Activated CD8-positive, alpha-beta T cell treated with anti-CD3 and anti-CD28 coated beads, Interleukin-2, amount 10 ng/mL, durations not matched to agents 7 days and 5 days (primary cell): ENCODE measurements around the gene DIP2C. TPM values are rescaled to one million over a fixed set of nuclear protein-coding genes. Genes with fewer than 3 reads are reported as not detected.
"Not testable (repeated sequence)": the region's sequence is repeated elsewhere in the genome, so short reads cannot be mapped to it uniquely, and the experiment has no call there.

Experiments used
- ATAC-seq: fragments of 150-1000 bp; cut with Tn5 transposase; one replicate; pipeline ENCODE4 v1.10.0; 2021; ENCODE audit warnings: moderate library complexity
- CTCF ChIA-PET: fragments of 350-600 bp; sonication (Branson Sonifier 250); formaldehyde crosslinking; loops from one replicate; lab custom pipeline; 2021; ENCODE audit warnings: antibody characterized with exemption; lab: Charles Lee
- POLR2A ChIA-PET: fragments of 350-600 bp; sonication (Branson Sonifier 250); formaldehyde crosslinking; loops from one replicate; lab custom pipeline; 2021; ENCODE audit warnings: antibody characterized with exemption; lab: Charles Lee
- DNase-seq: peaks from one replicate; pipeline ENCODE4 v3.0.0-alpha.2; 2020
- H3K27ac Mint-ChIP-seq: one replicate; pipeline ENCODE4 v1.8.0; 2021; ENCODE audit warnings: mild to moderate bottlenecking, mixed read lengths
- H3K27me3 Mint-ChIP-seq: one replicate; pipeline ENCODE4 v1.8.0; 2021; ENCODE audit warnings: low read depth, mixed read lengths
- H3K36me3 Mint-ChIP-seq: one replicate; pipeline ENCODE4 v1.8.0; 2021; ENCODE audit warnings: low read depth, mixed read lengths
- H3K4me1 Mint-ChIP-seq: one replicate; pipeline ENCODE4 v1.8.0; 2021; ENCODE audit warnings: low read depth, mixed read lengths
- H3K4me3 Mint-ChIP-seq: one replicate; pipeline ENCODE4 v1.8.0; 2021; ENCODE audit warnings: mild to moderate bottlenecking, mixed read lengths
- H3K9me3 Mint-ChIP-seq: one replicate; pipeline ENCODE4 v1.8.0; 2022; ENCODE audit warnings: mixed read lengths; ENCODE audit not compliant: insufficient read depth
- total RNA-seq, 2 experiments: library from RNA; stranded (reverse); gene quantifications; one replicate each; pipeline ENCODE4 v1.2.3, GENCODE V29; 2021

Gene DIP2C
- total RNA-seq, 2 experiments from 2014 or later, result 0.34 to 0.39 TPM

- no peak overlapping the region for H3K4me3 Mint-ChIP-seq
- CTCF ChIA-PET, result no interaction called here
- H3K4me1 Mint-ChIP-seq, result no peaks in the 10 kb centered on the region
- no peaks in the 10 kb centered on the region for H3K9me3 Mint-ChIP-seq
- no peak for DNase-seq
- no peak overlapping the region for H3K27ac Mint-ChIP-seq
- POLR2A ChIA-PET, result no interaction called here
- H3K27me3 Mint-ChIP-seq, result peaks cover 2% of the 10 kb centered on the region
- no peaks in the 10 kb centered on the region for H3K36me3 Mint-ChIP-seq
- no peak for ATAC-seq
Observed at GRCh38 chr10:586716-587115, 102.8 kb downstream of the DIP2C start.

- DNase-seq, result no peak
- H3K27me3 Mint-ChIP-seq, result no peaks in the 10 kb centered on the region
- no peaks in the 10 kb centered on the region for H3K9me3 Mint-ChIP-seq
- H3K27ac Mint-ChIP-seq, result no peak overlapping the region
- no peak for ATAC-seq
- no peaks in the 10 kb centered on the region for H3K4me1 Mint-ChIP-seq
- ChIA-PET CTCF (no interaction called here), POLR2A (no interaction called here)
- no peak overlapping the region for H3K4me3 Mint-ChIP-seq
- no peaks in the 10 kb centered on the region for H3K36me3 Mint-ChIP-seq
Observed at GRCh38 chr10:586151-586550, 103.3 kb downstream of the DIP2C start.

GRCh38 chr10:585502-585901 lies 104.0 kb downstream of the DIP2C start:
- no peaks in the 10 kb centered on the region for H3K9me3 Mint-ChIP-seq
- no peak overlapping the region for H3K27ac Mint-ChIP-seq
- H3K36me3 Mint-ChIP-seq, result no peaks in the 10 kb centered on the region
- ChIA-PET POLR2A (no interaction called here), CTCF (no interaction called here)
- ATAC-seq, result no peak
- H3K4me1 Mint-ChIP-seq, result no peaks in the 10 kb centered on the region
- no peaks in the 10 kb centered on the region for H3K27me3 Mint-ChIP-seq
- DNase-seq, result no peak
- no peak overlapping the region for H3K4me3 Mint-ChIP-seq

GRCh38 chr10:584497-585290 lies 104.8 kb downstream of the DIP2C start:
- H3K27ac Mint-ChIP-seq, H3K4me3 Mint-ChIP-seq, H3K27me3 Mint-ChIP-seq, POLR2A ChIA-PET, H3K4me1 Mint-ChIP-seq, ATAC-seq, H3K36me3 Mint-ChIP-seq, CTCF ChIA-PET, DNase-seq, H3K9me3 Mint-ChIP-seq: not testable (repeated sequence)

GRCh38 chr10:583433-583832 lies 106.0 kb downstream of the DIP2C start:
- DNase-seq (no peak), ATAC-seq (no peak)
- Mint-ChIP-seq H3K27me3 (no peaks in the 10 kb centered on the region), H3K4me1 (no peaks in the 10 kb centered on the region), H3K36me3 (no peaks in the 10 kb centered on the region), H3K9me3 (no peaks in the 10 kb centered on the region), H3K27ac (no peak overlapping the region), H3K4me3 (no peak overlapping the region)
- ChIA-PET POLR2A (no interaction called here), CTCF (no interaction called here)

- Mint-ChIP-seq H3K4me3 (no peak overlapping the region), H3K27ac (no peak overlapping the region), H3K27me3 (no peaks in the 10 kb centered on the region), H3K9me3 (no peaks in the 10 kb centered on the region), H3K4me1 (no peaks in the 10 kb centered on the region), H3K36me3 (no peaks in the 10 kb centered on the region)
- ATAC-seq (no peak), DNase-seq (no peak)
- ChIA-PET POLR2A (no interaction called here), CTCF (no interaction called here)
Observed at GRCh38 chr10:581776-582330, 107.6 kb downstream of the DIP2C start.

- H3K27me3 Mint-ChIP-seq, result no peaks in the 10 kb centered on the region
- POLR2A ChIA-PET, result no interaction called here
- CTCF ChIA-PET, result interaction anchor here (0.7 kb wide), 1 partner anchor 120 kb away, joined by 3 read pairs; no protein-coding TSS in a partner anchor
- no peak overlapping the region for H3K4me3 Mint-ChIP-seq
- H3K4me1 Mint-ChIP-seq, result no peaks in the 10 kb centered on the region
- no peak for DNase-seq
- no peaks in the 10 kb centered on the region for H3K36me3 Mint-ChIP-seq
- ATAC-seq, result no peak
- H3K9me3 Mint-ChIP-seq, result no peaks in the 10 kb centered on the region
- H3K27ac Mint-ChIP-seq, result no peak overlapping the region
Observed at GRCh38 chr10:580778-581177, 108.7 kb downstream of the DIP2C start.

- Mint-ChIP-seq H3K4me3 (no peak overlapping the region), H3K9me3 (no peaks in the 10 kb centered on the region)
Observed at GRCh38 chr10:576130-576465, 113.4 kb downstream of the DIP2C start.

GRCh38 chr10:575402-576129 lies 113.9 kb downstream of the DIP2C start:
- ATAC-seq, result no peak
- Mint-ChIP-seq H3K36me3 (no peaks in the 10 kb centered on the region), H3K9me3 (no peaks in the 10 kb centered on the region), H3K4me1 (no peaks in the 10 kb centered on the region), H3K4me3 (no peak overlapping the region), H3K27me3 (no peaks in the 10 kb centered on the region), H3K27ac (no peak overlapping the region)
- ChIA-PET CTCF (no interaction called here), POLR2A (no interaction called here)
- no peak for DNase-seq

More at GRCh38 chr10:576130-576465, 113.4 kb downstream of the DIP2C start:
- Mint-ChIP-seq H3K36me3 (no peaks in the 10 kb centered on the region), H3K27ac (no peak overlapping the region), H3K4me1 (no peaks in the 10 kb centered on the region), H3K27me3 (no peaks in the 10 kb centered on the region)
- no peak for ATAC-seq
- no peak for DNase-seq
- ChIA-PET CTCF (no interaction called here), POLR2A (no interaction called here)

GRCh38 chr10:572696-573095 lies 116.8 kb downstream of the DIP2C start:
- no peak for DNase-seq
- Mint-ChIP-seq H3K9me3 (peaks cover 4% of the 10 kb centered on the region), H3K27me3 (no peaks in the 10 kb centered on the region), H3K36me3 (no peaks in the 10 kb centered on the region), H3K27ac (no peak overlapping the region), H3K4me3 (no peak overlapping the region), H3K4me1 (no peaks in the 10 kb centered on the region)
- ATAC-seq, result no peak
- CTCF ChIA-PET, result no interaction called here
- POLR2A ChIA-PET, result no interaction called here

GRCh38 chr10:571688-572451 lies 117.6 kb downstream of the DIP2C start:
- DNase-seq, result no peak
- H3K27ac Mint-ChIP-seq, result no peak overlapping the region
- H3K9me3 Mint-ChIP-seq, result peaks cover 4% of the 10 kb centered on the region
- H3K36me3 Mint-ChIP-seq, result no peaks in the 10 kb centered on the region
- no peaks in the 10 kb centered on the region for H3K4me1 Mint-ChIP-seq
- ATAC-seq, result no peak
- POLR2A ChIA-PET, result no interaction called here
- CTCF ChIA-PET, result no interaction called here
- no peaks in the 10 kb centered on the region for H3K27me3 Mint-ChIP-seq
- no peak overlapping the region for H3K4me3 Mint-ChIP-seq

- no peak overlapping the region for H3K27ac Mint-ChIP-seq
- H3K9me3 Mint-ChIP-seq, result peaks cover 4% of the 10 kb centered on the region
- no peaks in the 10 kb centered on the region for H3K36me3 Mint-ChIP-seq
- H3K4me3 Mint-ChIP-seq, result no peak overlapping the region
- ChIA-PET POLR2A (no interaction called here), CTCF (no interaction called here)
- no peaks in the 10 kb centered on the region for H3K27me3 Mint-ChIP-seq
- no peak for ATAC-seq
- DNase-seq, result no peak
- H3K4me1 Mint-ChIP-seq, result no peaks in the 10 kb centered on the region
Observed at GRCh38 chr10:571166-571565, 118.3 kb downstream of the DIP2C start.
